Osteocyte (in vitro differentiated cells): ENCODE measurements around the gene CACHD1. TPM values are rescaled to one million over a fixed set of nuclear protein-coding genes. Genes with fewer than 3 reads are reported as not detected.

Experiments used
- DNase-seq: peaks from one replicate; pipeline ENCODE4 v3.0.0; 2021; ENCODE audit warnings: mixed read lengths; ENCODE audit not compliant: unreplicated experiment; ENCODE audit errors: extremely low spot score
- H3K27ac Mint-ChIP-seq: one replicate; pipeline ENCODE4 v1.8.0; 2021; ENCODE audit warnings: mild to moderate bottlenecking, mixed read lengths; ENCODE audit not compliant: unreplicated experiment
- H3K27me3 Mint-ChIP-seq: one replicate; pipeline ENCODE4 v1.8.0; 2021; ENCODE audit warnings: mixed read lengths; ENCODE audit not compliant: unreplicated experiment
- H3K36me3 Mint-ChIP-seq: one replicate; pipeline ENCODE4 v1.8.0; 2021; ENCODE audit warnings: mixed read lengths; ENCODE audit not compliant: unreplicated experiment
- H3K4me1 Mint-ChIP-seq: one replicate; pipeline ENCODE4 v1.8.0; 2021; ENCODE audit warnings: mixed read lengths; ENCODE audit not compliant: unreplicated experiment
- H3K4me3 Mint-ChIP-seq: one replicate; pipeline ENCODE4 v1.8.0; 2021; ENCODE audit warnings: mild to moderate bottlenecking, moderate library complexity, mixed read lengths; ENCODE audit not compliant: unreplicated experiment
- H3K9me3 Mint-ChIP-seq: one replicate; pipeline ENCODE4 v1.8.0; 2021; ENCODE audit warnings: mixed read lengths; ENCODE audit not compliant: unreplicated experiment
- CTCF ChIP-seq: fragments of 200-600 bp; sonication (generic); IDR thresholded peaks from 2 replicates; pipeline ENCODE4 v1.5.0; 2021; ENCODE audit warnings: antibody characterized with exemption, mild to moderate bottlenecking, moderate library complexity
- long read RNA-seq: library from polyadenylated mRNA; unstranded; transcript quantifications from one replicate; pipeline ENCODE4 v2.0.0, GENCODE V29; 2021
- total RNA-seq: library from RNA; stranded (reverse); gene quantifications from 2 replicates; pipeline ENCODE4 v1.2.1, GENCODE V29; 2021

CACHD1 gene
- total RNA-seq: 5.5 TPM in 2 replicates
- long read RNA-seq, partial matches to known transcripts: 3 of 4 reads
- long read RNA-seq, other reads (novel, unspliced or antisense): 1 of 4 reads

GRCh38 chr1:64469977-64470664 is at the start of gene CACHD1:
Gene CACHD1 (plus strand): TSS chr1:64470129. CDS start chr1:64470745, 616 bp downstream.
- peak; percentile 90 for DNase-seq
- Mint-ChIP-seq H3K36me3 (no peaks in the 10 kb centered on the region), H3K4me1 (peaks cover 25% of the 10 kb centered on the region), H3K27me3 (peaks cover 17% of the 10 kb centered on the region), H3K4me3 (peak within 1 kb of the TSS; percentile 88), H3K9me3 (no peaks in the 10 kb centered on the region), H3K27ac (peak within 1 kb of the TSS; percentile 69)
- TF ChIP-seq CTCF: peak; percentile 71

- no peak overlapping the region for H3K4me3 Mint-ChIP-seq
- peaks cover 29% of the 10 kb centered on the region for H3K27me3 Mint-ChIP-seq
- H3K4me1 Mint-ChIP-seq: no peaks in the 10 kb centered on the region
- no peaks in the 10 kb centered on the region for H3K36me3 Mint-ChIP-seq
- no peak for DNase-seq
- TF ChIP-seq CTCF: no peak
- no peak overlapping the region for H3K27ac Mint-ChIP-seq
- H3K9me3 Mint-ChIP-seq: peaks cover 9% of the 10 kb centered on the region
Observed at GRCh38 chr1:64421377-64421776, 48.6 kb upstream of the CACHD1 start.

GRCh38 chr1:64423526-64423925 is 46.4 kb upstream of the CACHD1 start:
- no peak for DNase-seq
- H3K27me3 Mint-ChIP-seq: peaks cover 36% of the 10 kb centered on the region
- no peak for TF ChIP-seq CTCF
- peaks cover 9% of the 10 kb centered on the region for H3K9me3 Mint-ChIP-seq
- no peaks in the 10 kb centered on the region for H3K4me1 Mint-ChIP-seq
- no peak overlapping the region for H3K4me3 Mint-ChIP-seq
- H3K36me3 Mint-ChIP-seq: no peaks in the 10 kb centered on the region
- no peak overlapping the region for H3K27ac Mint-ChIP-seq

GRCh38 chr1:64424412-64424811 is 45.5 kb upstream of the CACHD1 start:
- Mint-ChIP-seq H3K4me3 (no peak overlapping the region), H3K36me3 (no peaks in the 10 kb centered on the region), H3K27ac (no peak overlapping the region), H3K27me3 (peaks cover 32% of the 10 kb centered on the region), H3K4me1 (no peaks in the 10 kb centered on the region), H3K9me3 (peaks cover 9% of the 10 kb centered on the region)
- no peak for TF ChIP-seq CTCF
- DNase-seq: no peak

GRCh38 chr1:64425521-64425920 is 44.4 kb upstream of the CACHD1 start:
- DNase-seq: no peak
- H3K4me3 Mint-ChIP-seq: no peak overlapping the region
- H3K4me1 Mint-ChIP-seq: no peaks in the 10 kb centered on the region
- H3K36me3 Mint-ChIP-seq: no peaks in the 10 kb centered on the region
- H3K27me3 Mint-ChIP-seq: peaks cover 31% of the 10 kb centered on the region
- no peak overlapping the region for H3K27ac Mint-ChIP-seq
- no peak for TF ChIP-seq CTCF
- peaks cover 9% of the 10 kb centered on the region for H3K9me3 Mint-ChIP-seq
